Activated CD4-positive, alpha-beta T cell treated with anti-CD3 and anti-CD28 coated beads, Interleukin-2, Interleukin-4, amounts not matched to agents 100 ng/mL and 50 ng/mL, durations not matched to agents 16 hours and 8 hours (primary cell): ENCODE results near the gene SLIT2.

Experiments used
- DNase-seq: peaks from one replicate; pipeline ENCODE4 v3.0.0-alpha.2; 2020; ENCODE audit warnings: low spot score

The SLIT2 gene

DNA sequence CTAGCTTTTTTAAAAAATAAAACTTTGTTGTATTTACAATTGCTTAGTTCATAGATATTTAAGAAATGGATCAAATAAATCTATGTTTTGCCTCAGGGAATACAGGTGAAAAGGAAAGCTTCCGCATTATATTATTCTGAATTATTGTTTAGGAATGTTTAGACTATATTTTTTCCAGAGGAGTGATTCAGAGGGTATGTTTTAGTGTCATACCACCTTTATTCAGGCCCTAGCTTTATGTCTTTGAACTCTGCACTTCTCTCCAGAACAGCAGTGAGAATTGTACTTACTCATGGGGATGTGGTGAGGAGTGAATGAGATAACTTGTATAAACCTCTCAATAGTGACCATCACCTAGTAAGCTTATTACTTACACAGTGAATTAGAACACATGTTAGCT lies 14.0 kb downstream of the SLIT2 start:
- no peak for DNase-seq

DNA sequence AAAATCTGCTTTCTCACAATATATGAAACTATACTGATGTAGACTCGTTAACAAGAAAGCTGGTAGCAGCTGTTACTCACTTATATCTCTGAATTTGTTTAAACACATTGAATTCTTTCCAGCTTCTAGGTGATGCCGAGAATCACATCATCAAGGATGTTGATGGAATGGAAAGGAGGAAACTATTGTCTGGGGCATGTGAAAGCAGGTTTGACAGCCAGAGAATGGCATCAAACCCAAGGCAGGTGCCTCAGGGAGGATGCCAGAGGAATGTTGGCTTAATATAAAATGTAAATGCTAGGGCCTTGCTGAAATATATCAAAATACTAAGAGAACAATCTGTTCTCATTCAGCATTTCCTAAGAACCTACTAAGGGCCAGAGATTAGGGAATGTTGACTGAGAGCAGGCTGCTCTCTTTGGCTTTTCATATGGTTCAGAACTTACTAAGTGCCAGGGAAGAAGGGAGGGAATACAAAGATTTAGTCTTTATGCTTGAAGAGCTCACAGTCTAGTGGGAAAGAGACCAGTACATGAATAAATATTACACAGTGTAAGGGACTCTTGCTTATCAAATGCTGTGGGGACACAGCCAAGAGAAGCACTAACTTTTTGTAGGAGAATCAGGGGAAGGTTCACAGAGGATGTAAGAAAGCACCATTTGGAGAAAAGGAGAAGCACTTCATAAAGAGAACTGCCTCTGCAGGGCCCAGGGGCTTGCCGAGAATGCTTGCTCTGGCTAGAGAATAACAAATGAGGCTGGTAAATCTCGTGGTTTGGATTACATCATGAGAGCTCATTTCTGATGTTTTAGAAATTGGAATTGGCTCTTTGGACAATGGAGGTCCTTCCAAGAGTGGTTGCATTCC lies 14.7 kb downstream of the SLIT2 start:
- no peak for DNase-seq

DNA sequence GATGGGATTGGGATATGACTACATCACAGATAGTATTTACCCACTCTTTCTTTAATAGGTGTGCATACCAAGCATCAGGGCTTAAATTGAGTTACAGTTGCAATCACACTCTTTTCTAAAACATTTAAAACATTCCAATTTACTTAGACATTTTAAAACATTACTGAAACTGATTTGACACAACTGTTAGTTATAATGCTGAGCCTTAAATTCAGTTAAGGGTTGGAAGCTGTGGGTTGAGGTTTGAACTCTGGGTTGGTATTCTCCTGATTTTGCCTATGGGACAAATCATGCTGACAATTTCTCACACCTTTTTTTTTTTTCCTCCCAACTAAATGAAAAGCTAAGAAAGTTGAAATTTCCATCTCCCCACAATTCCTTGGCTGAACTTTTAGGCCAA lies 16.3 kb downstream of the SLIT2 start:
- no peak for DNase-seq

DNA sequence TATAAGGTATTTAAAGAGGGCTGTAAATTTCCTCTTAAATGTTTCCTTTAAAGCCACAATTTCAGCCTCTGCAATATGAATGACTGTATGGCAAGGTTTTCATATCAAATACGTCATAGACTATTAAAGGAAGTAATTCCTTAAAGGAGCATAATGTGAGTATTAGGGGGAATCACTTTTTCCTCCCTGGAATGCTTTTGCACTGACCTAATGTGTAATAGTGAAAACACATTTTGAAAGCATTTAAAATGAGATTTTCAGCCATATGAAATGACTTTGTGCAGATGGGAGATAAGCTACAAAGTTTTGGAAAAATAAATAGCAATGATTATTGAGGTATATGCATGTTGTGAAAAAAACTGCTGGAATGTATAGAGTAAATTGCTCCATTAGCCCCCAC lies 17.6 kb downstream of the SLIT2 start:
- no peak for DNase-seq

DNA sequence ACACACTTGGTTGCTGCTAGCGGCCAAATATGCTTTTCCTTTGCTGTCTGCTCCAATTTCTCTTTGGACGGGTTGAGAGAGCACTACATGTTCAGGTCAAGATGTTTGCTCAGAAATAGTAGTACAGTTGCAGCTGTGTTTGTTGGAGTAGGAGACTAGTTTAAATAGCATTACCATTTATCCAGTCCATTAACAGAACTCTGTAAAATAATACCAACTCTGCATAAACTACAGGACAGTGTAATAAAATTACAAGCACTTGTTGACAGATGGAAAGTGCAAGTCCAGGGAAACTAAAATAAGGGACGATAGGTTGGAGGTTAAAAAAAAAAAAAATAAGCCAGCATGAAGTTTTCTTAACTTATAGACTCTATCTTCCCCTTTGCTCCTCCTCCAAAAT lies 20.2 kb downstream of the SLIT2 start:
- DNase-seq, result no peak

DNA sequence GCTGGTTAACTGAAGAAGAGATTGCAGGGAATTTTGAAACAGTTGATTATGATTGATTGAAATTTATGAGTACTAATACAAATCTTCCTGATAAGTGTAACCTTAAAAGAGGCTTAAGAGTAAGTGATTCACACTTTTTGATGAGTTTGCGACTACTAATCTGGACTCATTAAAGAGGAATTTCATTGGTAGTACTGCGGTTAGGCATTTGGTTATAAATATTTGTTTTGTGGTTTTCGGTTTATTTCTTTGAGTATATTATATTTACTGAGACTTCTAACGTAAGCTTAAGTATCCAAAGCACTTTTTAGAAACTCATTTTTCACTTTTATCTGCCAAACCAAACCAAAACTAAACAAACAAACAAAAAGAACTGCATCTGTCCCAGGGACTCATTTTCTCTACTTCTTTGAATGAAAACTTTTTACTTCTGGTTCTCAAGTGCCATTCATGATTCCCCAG lies 20.7 kb downstream of the SLIT2 start:
- DNase-seq, result no peak

DNA sequence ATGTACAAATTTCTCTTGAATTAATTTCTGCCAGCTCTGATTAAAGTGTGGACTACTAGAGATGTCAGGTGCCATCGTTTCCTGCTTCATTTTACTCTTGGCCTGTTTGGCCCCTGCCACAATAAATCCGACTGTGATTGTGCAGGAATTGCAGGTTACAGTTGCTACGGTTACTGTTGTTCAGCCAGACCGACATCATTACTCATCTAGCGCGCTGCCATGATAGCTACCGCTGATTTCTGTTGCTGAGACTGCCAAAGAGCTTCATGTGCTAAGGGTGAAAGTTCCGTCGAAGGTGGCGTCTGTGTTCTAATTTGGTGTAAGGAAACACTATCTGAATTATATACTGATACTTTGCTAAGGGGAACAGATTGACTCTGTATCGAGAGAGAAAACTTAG lies 22.1 kb downstream of the SLIT2 start:
- no peak for DNase-seq

DNA sequence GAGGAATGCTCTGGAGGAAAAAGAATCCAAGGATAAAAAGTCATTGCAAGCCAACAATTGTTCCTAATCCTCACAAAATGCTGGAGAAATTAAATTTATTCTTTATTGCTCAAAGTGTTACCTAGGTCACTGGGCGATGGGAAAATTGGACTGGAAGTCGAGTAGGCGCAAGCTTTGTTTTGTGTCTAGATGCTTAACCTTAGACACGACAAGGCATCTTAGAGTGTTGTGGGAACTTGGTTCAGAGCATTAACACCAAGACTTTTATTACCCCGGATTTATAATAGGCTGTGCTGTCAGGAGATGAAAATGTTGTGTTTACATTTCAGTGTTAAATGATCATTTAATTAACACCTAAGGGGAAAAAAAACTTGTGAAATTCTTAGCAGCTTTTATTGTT lies 25.1 kb downstream of the SLIT2 start:
- DNase-seq, result no peak

DNA sequence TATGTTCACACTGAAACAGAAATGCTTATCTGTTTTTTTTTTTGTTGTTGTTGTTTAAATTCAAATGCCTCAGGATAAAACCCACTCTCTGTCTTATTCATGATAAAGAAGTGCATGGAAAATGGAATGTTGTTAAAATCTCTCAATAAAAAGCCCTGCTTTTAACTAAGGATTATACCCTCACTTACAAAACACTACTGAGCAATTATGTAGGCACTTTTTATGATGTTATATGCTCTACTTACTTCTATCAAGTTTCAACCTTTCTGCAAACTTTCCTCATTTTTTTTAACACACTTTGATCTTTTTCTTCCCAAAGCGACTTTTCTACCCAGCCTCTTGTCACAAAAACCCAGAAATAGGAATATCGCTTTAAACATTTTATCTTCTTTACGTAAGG lies 26.5 kb downstream of the SLIT2 start:
- no peak for DNase-seq

DNA sequence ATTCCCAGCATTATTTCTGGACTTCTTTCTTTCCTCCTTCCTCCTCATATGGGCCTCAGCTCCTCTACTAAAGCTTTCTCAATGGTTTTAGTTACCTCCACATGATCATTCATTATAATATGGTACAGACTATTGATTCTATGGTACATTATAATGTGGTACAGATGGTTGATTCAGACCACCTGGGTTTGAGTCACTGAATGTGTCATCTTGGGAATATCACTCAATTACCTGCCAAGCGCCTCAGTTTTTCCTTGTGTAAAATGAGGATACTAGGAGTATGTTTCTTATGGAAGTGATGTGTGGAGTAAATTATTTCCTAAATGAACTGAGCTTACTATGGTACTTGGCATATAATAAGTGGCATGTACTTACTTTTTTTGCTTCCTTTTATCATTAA lies 27.7 kb downstream of the SLIT2 start:
- DNase-seq, result no peak

DNA sequence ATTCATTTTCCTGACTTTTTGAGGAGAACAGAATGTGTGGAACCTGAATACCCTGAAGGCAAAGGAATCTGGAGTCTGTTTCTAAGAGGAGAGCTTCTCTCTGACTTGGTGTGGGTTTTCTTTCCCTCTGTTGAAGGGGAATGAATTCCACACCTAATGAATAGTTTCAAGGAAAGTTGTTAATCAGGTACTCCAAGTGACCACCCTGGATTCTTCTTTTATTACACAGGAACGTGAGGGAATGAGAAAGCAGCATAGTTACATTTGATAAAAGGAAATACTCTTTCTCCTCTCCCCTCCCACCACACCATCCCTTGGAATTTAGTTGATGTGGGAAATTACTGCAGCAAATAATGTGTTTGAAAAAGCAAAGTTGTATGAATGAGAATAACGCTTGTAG lies 29.7 kb downstream of the SLIT2 start:
- no peak for DNase-seq

DNA sequence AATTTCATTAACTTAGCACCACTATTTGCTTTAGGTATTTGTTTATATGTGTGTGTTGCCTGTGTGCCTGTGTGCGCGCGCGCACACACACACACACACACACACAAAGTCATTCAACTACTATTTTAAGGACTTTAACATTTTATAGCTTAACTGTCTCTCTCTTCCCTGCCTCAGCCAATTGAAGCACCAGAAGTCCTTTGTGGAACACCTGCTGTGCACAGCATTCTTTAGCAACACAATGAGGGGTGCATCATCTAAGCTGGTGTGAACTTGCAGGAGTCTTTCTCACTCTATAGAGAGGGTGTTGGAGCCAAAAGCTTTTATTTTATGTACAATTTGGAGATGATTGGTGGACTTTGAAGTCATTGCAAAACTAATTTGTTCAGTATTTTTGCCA lies 31.3 kb downstream of the SLIT2 start:
- no peak for DNase-seq

DNA sequence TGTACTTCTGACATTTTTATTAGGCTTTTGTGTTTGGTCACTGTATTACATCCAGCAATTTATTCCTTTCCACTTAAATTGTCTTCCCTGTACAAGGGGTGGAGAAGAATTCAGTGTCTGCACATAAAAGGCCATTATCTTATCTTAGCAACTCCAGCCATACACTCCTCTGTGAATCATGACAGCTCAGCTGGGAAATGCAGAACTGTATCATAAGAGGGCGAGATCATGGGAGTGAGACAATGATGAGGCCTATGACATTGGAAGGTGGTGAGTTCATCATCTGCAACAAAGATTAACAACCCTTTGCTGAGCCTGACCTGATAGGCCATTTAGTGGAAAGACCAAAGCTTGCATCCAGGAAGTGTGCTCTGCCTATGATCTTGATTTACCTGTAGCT lies 33.3 kb downstream of the SLIT2 start:
- DNase-seq, result no peak

DNA sequence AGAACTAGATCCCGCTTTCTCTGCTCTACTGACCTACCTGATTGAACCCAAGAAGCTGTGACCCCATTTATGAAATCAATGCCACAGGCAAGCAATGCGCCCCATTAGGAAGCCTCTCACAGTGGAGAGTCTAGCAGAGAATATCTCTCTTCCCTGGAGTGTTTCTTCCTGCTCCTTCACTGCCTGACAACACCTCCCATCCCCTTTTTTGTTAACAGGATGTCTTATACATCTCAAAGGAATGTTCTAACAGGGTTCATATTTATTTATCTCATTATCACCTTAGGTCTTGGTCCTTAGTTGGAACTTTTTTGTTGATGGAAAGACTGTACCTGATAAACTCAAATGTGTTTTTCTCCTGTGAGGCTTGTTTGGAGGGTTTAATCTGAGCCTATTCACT lies 35.5 kb downstream of the SLIT2 start:
- DNase-seq, result no peak

DNA sequence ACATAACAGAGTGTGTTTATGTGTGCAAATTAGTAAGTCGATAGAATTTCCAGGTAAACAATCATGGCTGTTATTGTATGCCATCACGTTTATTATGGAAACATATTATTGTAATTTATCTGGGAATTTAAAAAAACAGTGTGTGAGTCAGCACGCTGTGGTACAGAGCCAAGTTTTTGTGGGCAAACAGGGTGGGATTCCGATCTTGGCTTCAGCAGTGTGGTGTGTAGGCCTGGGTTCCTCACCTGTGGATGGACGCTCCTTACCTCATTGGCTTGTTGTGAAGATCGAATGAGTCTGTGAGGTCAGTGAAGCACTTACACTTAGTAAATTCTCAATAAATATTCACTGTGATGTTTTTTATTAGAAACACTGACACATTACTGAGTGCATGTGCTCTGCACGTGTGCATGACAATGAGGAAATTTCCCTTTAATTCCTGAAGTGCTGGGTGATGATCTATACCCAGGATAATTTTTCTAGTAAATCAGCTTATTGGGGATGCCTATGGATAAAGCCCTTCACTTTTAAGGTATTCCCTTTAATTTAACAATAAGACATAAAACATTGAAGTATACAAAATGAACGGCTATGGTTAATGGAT lies 36.4 kb downstream of the SLIT2 start:
- DNase-seq, result no peak

DNA sequence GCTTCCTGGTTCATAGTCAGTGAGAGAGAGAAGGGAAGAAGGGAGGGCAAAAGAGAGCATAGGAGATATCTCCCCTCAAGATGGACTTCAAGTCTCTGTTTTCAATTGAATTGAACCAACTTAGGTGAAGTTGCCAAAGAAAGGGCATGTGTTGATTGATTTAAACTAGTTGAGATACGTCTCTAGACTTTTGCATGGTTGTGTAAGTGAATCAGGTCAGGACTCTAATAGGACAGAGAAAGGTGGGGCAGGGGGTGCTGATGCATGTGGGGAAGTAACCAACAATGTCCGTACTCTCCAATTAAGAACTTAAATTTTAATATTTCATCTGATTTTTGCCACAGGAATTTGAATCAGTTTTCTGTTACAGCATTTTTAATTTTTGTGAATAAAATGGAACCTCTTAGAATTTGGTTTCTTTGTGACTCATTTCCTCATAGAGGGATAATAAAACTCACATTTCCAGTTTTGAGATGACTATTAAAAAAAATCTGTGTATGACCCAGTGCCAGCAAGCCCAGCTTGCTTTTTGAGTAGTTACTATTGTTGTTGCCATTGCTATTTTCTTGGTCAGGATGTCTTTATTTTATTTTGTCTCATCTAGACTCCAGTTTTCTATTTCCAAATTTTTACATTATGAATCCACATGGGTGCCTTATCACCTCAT lies 37.3 kb downstream of the SLIT2 start:
- no peak for DNase-seq

DNA sequence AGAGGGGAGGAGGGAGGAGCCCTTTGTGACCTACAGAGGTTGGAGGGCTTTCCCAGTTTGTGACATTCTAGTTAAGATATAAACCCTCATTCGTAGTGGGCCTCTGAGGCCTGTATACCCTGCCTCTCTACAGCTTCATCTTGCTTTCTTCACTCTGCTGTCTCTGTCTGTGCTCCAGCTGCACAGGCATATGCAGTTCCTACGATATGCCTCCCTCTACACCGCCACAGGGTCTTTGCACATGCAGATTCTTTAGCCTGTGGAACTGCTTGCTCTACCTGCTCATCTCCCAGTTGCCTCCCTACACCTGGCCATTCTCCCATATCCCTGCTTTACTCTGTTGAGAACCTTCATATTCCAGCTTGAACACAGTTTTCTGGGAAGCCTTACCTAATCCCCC lies 38.1 kb downstream of the SLIT2 start:
- no peak for DNase-seq

DNA sequence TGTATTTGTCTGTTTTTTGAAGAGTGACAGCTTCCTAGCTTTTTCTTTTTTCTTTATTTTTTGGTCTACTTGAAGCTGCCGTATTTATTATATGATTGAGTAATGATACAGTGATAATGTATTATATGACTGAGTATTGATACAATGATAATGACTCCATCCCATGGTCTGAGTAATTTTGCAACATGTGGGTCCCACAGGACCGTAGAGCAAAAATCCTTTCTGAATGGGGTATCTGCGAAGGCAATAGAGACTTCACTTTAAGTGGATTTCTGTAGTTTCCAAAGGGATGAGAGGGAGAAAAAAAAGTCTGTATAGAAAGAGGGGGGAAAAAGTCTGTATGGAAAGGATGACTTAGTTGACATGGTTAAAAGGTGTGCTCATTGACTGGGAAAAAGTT lies 41.0 kb downstream of the SLIT2 start:
- DNase-seq, result no peak

DNA sequence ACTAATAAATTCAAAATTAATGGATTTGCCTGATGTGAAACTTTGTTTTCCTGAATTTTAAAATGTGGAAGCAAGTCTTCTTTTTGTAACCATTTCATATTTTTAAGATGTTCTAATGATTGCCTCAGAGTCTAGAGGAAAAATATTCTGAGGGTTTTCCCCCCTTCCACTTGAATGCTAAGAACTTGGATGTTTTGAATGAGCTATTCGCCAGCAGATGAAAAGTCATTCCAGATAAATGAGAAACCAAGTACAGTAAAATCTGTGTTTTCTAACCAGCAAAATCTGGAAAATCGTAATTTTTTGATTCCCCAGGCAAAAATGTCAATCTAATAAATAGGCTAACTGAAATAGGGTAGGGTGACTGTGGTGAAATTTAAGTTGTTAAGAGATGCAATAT lies 45.6 kb downstream of the SLIT2 start:
- DNase-seq, result no peak

DNA sequence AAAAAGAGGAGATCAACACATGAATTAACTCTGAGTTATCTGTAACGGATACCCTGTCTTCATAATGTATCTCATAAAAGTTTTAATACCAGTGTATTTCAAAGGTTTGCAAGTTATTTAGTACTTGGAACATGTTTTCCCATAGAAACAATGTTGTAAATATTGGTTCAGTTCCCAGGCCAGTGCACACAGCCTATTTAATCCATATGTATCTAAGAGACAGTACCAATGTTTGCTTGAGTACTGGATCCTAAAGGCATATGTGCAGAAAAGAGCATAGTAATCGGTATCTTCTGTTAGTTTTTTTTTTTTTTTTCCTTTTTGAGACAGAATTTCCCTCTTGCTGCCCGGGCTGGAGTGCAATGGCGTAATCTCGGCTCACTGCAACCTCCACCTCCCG lies 46.1 kb downstream of the SLIT2 start:
- no peak for DNase-seq

DNA sequence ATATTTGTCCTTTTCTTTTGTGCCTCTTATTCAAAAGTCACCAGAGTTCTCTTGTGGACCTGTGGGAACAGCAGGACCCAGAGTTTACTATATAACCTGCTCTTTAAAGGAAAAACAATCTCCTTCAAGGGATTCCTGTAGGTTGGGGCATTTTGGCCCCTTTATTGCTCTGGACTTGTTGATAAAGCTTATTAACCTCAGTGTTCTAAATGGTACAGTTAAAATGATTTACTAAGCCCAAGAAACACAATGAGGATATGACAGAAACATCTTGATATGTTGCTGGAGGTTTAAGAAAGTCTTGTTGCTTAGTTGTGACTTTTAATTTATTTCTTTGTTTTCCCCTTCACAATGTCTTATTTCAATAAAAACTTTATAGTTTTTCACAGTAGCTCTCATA lies 46.8 kb downstream of the SLIT2 start:
- no peak for DNase-seq

DNA sequence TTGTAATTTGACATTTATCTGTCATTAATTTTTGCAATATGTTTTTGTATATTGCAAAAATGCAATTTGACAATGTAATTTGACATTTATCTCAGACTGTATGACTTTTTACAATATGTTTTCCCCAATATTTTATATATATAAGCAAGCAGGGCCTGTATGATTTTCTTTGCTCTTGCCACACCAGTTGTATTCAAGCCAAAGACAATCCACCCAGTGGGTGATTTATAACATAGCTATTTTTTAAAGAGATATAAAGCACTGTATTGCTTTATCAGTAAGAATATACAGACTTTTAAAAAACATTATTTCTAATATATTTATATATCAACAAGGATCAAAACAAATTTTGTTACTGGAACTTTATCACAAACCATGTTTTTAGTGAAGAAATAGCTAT lies 47.3 kb downstream of the SLIT2 start:
- no peak for DNase-seq

DNA sequence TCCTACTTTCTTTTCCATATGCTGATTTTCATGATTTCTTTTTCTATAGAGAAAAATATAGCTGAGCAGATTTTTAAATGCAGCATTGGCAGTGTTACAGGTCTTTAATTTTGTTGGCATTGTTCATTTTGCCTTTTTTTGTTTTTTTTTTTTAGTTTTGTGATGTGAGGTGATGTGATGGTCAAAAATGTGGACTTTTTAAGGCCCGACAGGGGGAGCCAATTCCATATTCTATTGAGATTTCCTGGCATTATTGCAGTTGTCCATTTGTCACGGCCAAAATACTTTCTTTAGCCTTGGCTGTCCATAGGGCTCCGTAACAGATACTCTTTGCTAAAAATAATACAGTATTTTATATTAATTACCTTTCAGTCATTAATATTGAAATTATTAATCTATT lies 47.8 kb downstream of the SLIT2 start:
- no peak for DNase-seq
